ENCODE results near the gene DTNBP1.

GRCh38 chr6:15512721-15513120, 150.1 kb downstream of the DTNBP1 start:
- TF ChIP-seq, protein P1, sequence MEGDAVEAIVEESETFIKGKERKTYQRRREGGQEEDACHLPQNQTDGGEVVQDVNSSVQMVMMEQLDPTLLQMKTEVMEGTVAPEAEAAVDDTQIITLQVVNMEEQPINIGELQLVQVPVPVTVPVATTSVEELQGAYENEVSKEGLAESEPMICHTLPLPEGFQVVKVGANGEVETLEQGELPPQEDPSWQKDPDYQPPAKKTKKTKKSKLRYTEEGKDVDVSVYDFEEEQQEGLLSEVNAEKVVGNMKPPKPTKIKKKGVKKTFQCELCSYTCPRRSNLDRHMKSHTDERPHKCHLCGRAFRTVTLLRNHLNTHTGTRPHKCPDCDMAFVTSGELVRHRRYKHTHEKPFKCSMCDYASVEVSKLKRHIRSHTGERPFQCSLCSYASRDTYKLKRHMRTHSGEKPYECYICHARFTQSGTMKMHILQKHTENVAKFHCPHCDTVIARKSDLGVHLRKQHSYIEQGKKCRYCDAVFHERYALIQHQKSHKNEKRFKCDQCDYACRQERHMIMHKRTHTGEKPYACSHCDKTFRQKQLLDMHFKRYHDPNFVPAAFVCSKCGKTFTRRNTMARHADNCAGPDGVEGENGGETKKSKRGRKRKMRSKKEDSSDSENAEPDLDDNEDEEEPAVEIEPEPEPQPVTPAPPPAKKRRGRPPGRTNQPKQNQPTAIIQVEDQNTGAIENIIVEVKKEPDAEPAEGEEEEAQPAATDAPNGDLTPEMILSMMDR (IDR thresholded peaks at IDR 0.05) = no peak
- TF ChIP-seq POLR2A (IDR thresholded peaks at IDR 0.05) = no peak
